Vagina (tissue), 2 donors: ENCODE results near the gene EFHC1.

Source experiments
- CTCF ChIP-seq, 3 experiments: fragments of 450-650 bp in 2 of 3; fragments of 200-600 bp in 1 of 3; sonication (generic) in 1 of 3; IDR thresholded peaks; one replicate each; pipeline ENCODE4 v1.5.1; 2017 to 2019; ENCODE audit warnings: antibody characterized with exemption in 3 of 3, mild to moderate bottlenecking in 2 of 3, moderate library complexity in 2 of 3
- POLR2A ChIP-seq, 2 donors: fragments of 450-650 bp; IDR thresholded peaks; one replicate each; pipeline ENCODE4 v1.6.1; 2017; ENCODE audit warnings: antibody characterized with exemption in 2 of 2, mild to moderate bottlenecking in 2 of 2, moderate library complexity in 2 of 2

- TF ChIP-seq POLR2A (IDR thresholded peaks at IDR 0.05) (no peak), CTCF (IDR thresholded peaks at IDR 0.05) (no peak)
Observed at GRCh38 chr6:52550870-52551269, 130.7 kb downstream of the EFHC1 start.
